ENCODE measurements around the gene KASH5. TPM values are rescaled to one million over a fixed set of nuclear protein-coding genes. Genes with fewer than 3 reads are reported as not detected.
A peak's percentile ranks its signal among the peaks of the same experiment; 100 is the strongest.

The KASH5 gene
- total and polyA plus RNA-seq, 2 of the 8 experiments (the other 6 are each of a cell fraction or from before 2014, with no cell fraction given), result 0.05 to 0.19 TPM

- H2BK5ac ChIP-seq (ENCODE audit: low read depth, low read length), result no peak overlapping the region
- H3K23ac ChIP-seq (ENCODE audit: insufficient read length), result no peak overlapping the region
- H3K4me2 ChIP-seq (ENCODE audit: insufficient read depth in 1 of 2, low read depth in 2 of 2, low read length in 2 of 2), result no peak overlapping the region
- POLR2A ChIA-PET (ENCODE audit: partially characterized antibody), result interaction anchor here (0.6 to 1.5 kb wide), 5 partner anchors 12 to 275 kb away, joined by 3 to 5 read pairs (median 3); partner anchors contain the start of genes RPS11 and TEAD2
- no peak overlapping the region for H3K9ac ChIP-seq (replicated peaks in 1 of 4; ENCODE audit: extremely low read depth in 1 of 4, low read depth in 3 of 4, low read length in 3 of 4)
- H4K91ac ChIP-seq (replicated peaks; ENCODE audit: insufficient read length, low read length), result no peak overlapping the region
- no peak for FAIRE-seq
- no peak overlapping the region for H2BK12ac ChIP-seq (ENCODE audit: low read depth, low read length)
- H4K5ac ChIP-seq (ENCODE audit: insufficient read length, low read depth, low read length), result no peak overlapping the region
- no peaks in the 10 kb centered on the region for H3K79me2 ChIP-seq (ENCODE audit: control insufficient read depth in 1 of 2, insufficient read depth in 2 of 2, low read length in 2 of 2)
- no peak overlapping the region for H3K14ac ChIP-seq (ENCODE audit: insufficient read length)
- peaks cover 0 to 17% (median 10%) of the 10 kb centered on the region in 4 experiments; a peak in 5 of 7 replicates for H3K4me1 ChIP-seq (replicated peaks in 1 of 4; ENCODE audit: control insufficient read depth in 3 of 4, insufficient read depth in 4 of 4, low read length in 3 of 4)
- no peak overlapping the region for H3K4me3 ChIP-seq (ENCODE audit: extremely low read depth in 1 of 4, insufficient read depth in 2 of 4, low read depth in 3 of 4, low read length in 4 of 4)
- H4K8ac ChIP-seq (ENCODE audit: extremely low read depth, insufficient read depth, low read length), result no peak overlapping the region
- no peaks in the 10 kb centered on the region for H3K27me3 ChIP-seq (replicated peaks in 1 of 4; ENCODE audit: control insufficient read depth in 3 of 4, extremely low read depth in 1 of 4, insufficient read depth in 3 of 4, low read length in 3 of 4)
- H3K36me3 ChIP-seq (ENCODE audit: control insufficient read depth in 2 of 4, insufficient read depth in 4 of 4, low read length in 3 of 4), result no peaks in the 10 kb centered on the region
- peak overlapping the region; percentile 72 for H2BK15ac ChIP-seq (ENCODE audit: low read length)
- H2BK20ac ChIP-seq (ENCODE audit: low read length), result no peak overlapping the region
- CTCF ChIA-PET (ENCODE audit: partially characterized antibody), result interaction anchor here (1.0 to 14.7 kb wide), 7 partner anchors 8 to 156 kb away, joined by 3 to 291 read pairs (median 6); partner anchors contain the start of gene GFY
- no peak overlapping the region for H3K18ac ChIP-seq (ENCODE audit: extremely low read depth, low read length)
- no peak overlapping the region for H2AK5ac ChIP-seq (ENCODE audit: low read depth, low read length)
- H3K9me3 ChIP-seq (ENCODE audit: insufficient read depth in 2 of 2, low read depth in 1 of 2, low read length in 1 of 2), result no peaks in the 10 kb centered on the region
- H3K79me1 ChIP-seq (ENCODE audit: low read depth, low read length), result no peaks in the 10 kb centered on the region
- H4K20me1 ChIP-seq (replicated peaks in 1 of 2; ENCODE audit: control insufficient read depth in 1 of 2, insufficient read depth in 2 of 2, low read length in 2 of 2), result no peaks in the 10 kb centered on the region
- no peak overlapping the region for H2AFZ ChIP-seq (ENCODE audit: low read length)
- no peak overlapping the region for H2BK120ac ChIP-seq (replicated peaks; ENCODE audit: low read depth, low read length)
- no peak overlapping the region for H3K27ac ChIP-seq (ENCODE audit: low read depth, low read length)
- no peaks in the 10 kb centered on the region for H3K23me2 ChIP-seq (ENCODE audit: low read depth, low read length)
- no peak overlapping the region for H3K4ac ChIP-seq (replicated peaks; ENCODE audit: insufficient read length, low read depth, low read length)
- DNase-seq (ENCODE audit: low read depth in 1 of 2, low spot score in 2 of 2), result no peak
- WGBS, 2 experiments (ENCODE audit: extremely low coverage in 1 of 2, insufficient coverage in 1 of 2, insufficient read length in 1 of 2, insufficient replicate concordance in 2 of 2, low coverage in 1 of 2, low lambda C conversion rate in 2 of 2, missing lambda C conversion rate in 1 of 2), result 100% methylated on average over 3 of the region's 3 CpGs; no CpG with 5 or more reads in 1 of the 2 experiments
- no peak overlapping the region for H3K56ac ChIP-seq (replicated peaks; ENCODE audit: insufficient read length, low read depth, low read length)
- no peak for TF ChIP-seq RFX5 (IDR thresholded peaks at IDR 0.05; ENCODE audit: borderline replicate concordance, low read depth, low read length)
- no peak for TF ChIP-seq RAD21 (IDR thresholded peaks at IDR 0.05 in 1 of 2, conservative IDR thresholded peaks at IDR 0.05 in 1 of 2; ENCODE audit: low read depth in 2 of 2, low read length in 2 of 2)
- no peak for TF ChIP-seq GABPA (IDR thresholded peaks at IDR 0.05; ENCODE audit: borderline replicate concordance, insufficient read depth, low read length)
Observed at GRCh38 chr19:49414256-49414655, 26.2 kb downstream of the KASH5 start.
